GM12892 (cell line): Measurements from ENCODE around the gene CENPP.

Source experiments
- POLR2A ChIP-seq: IDR thresholded peaks from 2 replicates; pipeline ENCODE4 v1.6.1; 2011; ENCODE audit warnings: low read depth, low read length, control low read depth
- POLR2AphosphoS5 ChIP-seq: IDR thresholded peaks from 2 replicates; pipeline ENCODE4 v1.6.1; 2011; ENCODE audit warnings: low read depth, low read length, control low read depth
- TAF1 ChIP-seq: IDR thresholded peaks from 2 replicates; pipeline ENCODE4 v1.6.1; 2011; ENCODE audit warnings: low read depth, mild to moderate bottlenecking, control low read depth, low read length, borderline replicate concordance

DNA sequence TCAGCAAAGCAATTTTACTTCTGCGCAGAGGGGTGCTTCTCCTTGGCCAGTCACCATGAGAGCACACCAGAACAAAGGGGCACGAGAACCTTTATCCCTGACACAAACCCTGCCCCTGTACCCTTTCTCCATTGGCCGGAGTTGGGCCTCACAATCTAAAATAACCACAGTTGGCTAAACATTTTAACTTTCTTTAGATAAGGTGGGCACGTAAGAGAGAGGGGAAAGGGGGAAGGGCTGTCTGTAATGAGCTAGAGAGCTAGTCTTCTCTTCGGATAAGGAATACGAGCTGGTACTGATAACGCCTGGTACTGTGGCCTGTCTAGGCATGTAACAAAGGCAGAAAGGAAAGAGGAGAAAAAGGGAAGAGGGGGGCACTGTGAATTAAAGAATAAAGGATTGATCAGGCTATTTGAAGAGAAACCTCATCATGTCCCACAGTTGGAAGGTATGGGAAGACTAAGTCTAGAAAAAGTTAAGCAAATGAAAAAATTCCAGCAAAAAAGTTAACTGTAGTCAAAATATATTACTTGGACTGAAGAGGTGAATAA, 30.4 kb upstream of the CENPP start:
- TF ChIP-seq POLR2AphosphoS5 (no peak), POLR2A (no peak), TAF1 (no peak)
